Stimulated activated naive CD4-positive, alpha-beta T cell (primary cell): ENCODE data around the gene FAM149A.

ENCODE experiments used
- DNase-seq, 6 experiments: peaks; one replicate each; lab custom pipeline; 2025; lab: John Stamatoyannopoulos, UW

Gene FAM149A

GRCh38 chr4:186158966-186159365 lies 54.5 kb downstream of the FAM149A start:
- no peak for DNase-seq

GRCh38 chr4:186159613-186160012 lies 55.1 kb downstream of the FAM149A start:
- DNase-seq = no peak

GRCh38 chr4:186161138-186161537 lies 56.6 kb downstream of the FAM149A start:
- DNase-seq = peak in 2 of 6 experiments; percentile 2 to 18

GRCh38 chr4:186166852-186167512 lies 62.5 kb downstream of the FAM149A start:
- DNase-seq = no peak

- DNase-seq = no peak
Observed at GRCh38 chr4:186167605-186168004, 63.1 kb downstream of the FAM149A start.

GRCh38 chr4:186168750-186169149 lies 64.2 kb downstream of the FAM149A start:
- DNase-seq = no peak

GRCh38 chr4:186169333-186169944 lies 64.9 kb downstream of the FAM149A start:
- DNase-seq = no peak

- DNase-seq = no peak
Observed at GRCh38 chr4:186169945-186170802, 65.7 kb downstream of the FAM149A start.

- no peak for DNase-seq
Observed at GRCh38 chr4:186170966-186171365, 66.5 kb downstream of the FAM149A start.

GRCh38 chr4:186172546-186172945 lies 68.0 kb downstream of the FAM149A start:
- no peak for DNase-seq

GRCh38 chr4:186188107-186188506 lies 83.6 kb downstream of the FAM149A start:
- DNase-seq = no peak

GRCh38 chr4:186189656-186190055 lies 85.2 kb downstream of the FAM149A start:
- no peak for DNase-seq

- DNase-seq = peak; percentile 32 to 77 (median 58)
Observed at GRCh38 chr4:186190581-186191199, 86.2 kb downstream of the FAM149A start.

- DNase-seq = peak; percentile 73 to 93 (median 81)
Observed at GRCh38 chr4:186191200-186192065, 86.9 kb downstream of the FAM149A start, which contains the start of gene CYP4V2. Gene CYP4V2 (plus strand): TSS chr4:186191567. CDS start chr4:186191824, 257 bp downstream.

- peak in 3 of 6 experiments; percentile 20 to 79 (median 37) for DNase-seq
Observed at GRCh38 chr4:186192066-186192612, 87.6 kb downstream of the FAM149A start.

- DNase-seq = no peak
Observed at GRCh38 chr4:186193851-186194250, 89.3 kb downstream of the FAM149A start.

GRCh38 chr4:186196063-186196462 lies 91.6 kb downstream of the FAM149A start:
- DNase-seq = no peak

GRCh38 chr4:186200516-186200915 lies 96.0 kb downstream of the FAM149A start:
- no peak for DNase-seq

- DNase-seq = no peak
Observed at GRCh38 chr4:186201010-186201409, 96.5 kb downstream of the FAM149A start.

GRCh38 chr4:186201535-186202230 lies 97.2 kb downstream of the FAM149A start:
- peak; percentile 17 to 56 (median 38) for DNase-seq
